ENCODE results near the gene TM2D1.
A peak's percentile ranks its signal among the peaks of the same experiment; 100 is the strongest.
"Not testable (repeated sequence)": the region's sequence is repeated elsewhere in the genome, so short reads cannot be mapped to it uniquely, and the experiment has no call there.

The TM2D1 gene

DNA sequence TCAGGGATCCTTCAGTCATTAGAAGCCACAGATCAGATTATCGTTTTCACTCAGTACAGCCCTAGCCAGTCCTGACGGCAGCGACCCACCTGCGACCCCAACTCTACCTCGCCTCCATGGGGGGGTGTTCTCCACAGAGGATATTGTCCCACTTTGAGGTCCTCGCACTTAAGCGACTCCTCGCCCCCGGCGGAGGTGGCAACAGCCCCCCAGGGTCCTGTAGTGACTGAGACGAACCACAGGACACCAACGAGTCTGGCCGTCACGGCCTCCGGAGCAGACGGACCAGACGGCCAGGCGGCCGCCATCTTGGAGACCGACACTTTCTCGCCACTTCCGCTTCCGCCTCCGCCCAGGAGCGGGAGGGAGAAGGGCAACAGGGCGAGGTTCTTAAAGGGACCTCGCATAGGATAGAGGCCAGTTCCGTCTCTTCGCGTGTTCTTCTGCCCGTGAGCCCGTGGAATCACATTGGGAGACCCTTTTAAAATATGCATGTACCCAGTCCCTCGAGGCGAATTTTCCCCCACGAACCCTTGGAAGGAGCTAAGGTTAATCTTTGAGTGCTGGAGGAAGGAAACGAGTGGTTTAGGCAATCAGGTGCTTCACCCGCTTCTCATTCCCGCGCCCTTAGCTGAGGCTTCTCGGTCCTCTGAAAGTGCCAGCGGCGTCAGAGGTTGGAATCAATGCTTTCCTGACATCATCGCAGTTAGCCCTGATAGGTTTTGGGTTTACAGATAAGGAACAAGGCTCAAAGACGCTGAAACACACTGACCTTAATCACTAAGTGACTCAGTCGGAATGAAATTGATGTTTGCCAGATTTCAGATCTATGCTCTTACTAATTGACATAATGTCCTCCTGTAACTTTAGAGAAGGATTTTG lies at the start of gene TM2D1:
TM2D1 (minus strand) TSS at position 329 of the 882 bp plus-strand sequence; CDS start at position 308, 21 bp downstream.
- DNase-seq (ENCODE audit: low read depth): peak; percentile 77

DNA sequence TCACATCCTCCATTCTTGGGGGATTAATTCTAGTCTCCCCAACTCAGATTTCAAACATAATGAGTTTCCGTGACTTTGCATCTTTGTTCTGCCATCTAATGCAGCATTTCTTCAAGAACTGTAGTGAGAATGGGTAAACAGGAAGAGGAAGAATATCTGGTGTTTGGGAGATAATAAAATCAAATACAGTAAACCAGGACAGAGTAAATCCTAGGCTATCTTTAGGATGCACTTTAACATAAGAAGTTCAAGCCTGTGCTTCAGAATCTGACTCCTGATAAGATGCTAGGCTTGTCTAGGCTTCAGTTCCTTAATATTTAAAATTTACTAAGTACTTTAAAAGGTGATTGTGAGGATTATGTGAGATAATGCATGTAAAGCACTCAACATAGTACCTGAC lies 45.2 kb upstream of the TM2D1 start:
- no peak for DNase-seq (ENCODE audit: low read depth)

DNA sequence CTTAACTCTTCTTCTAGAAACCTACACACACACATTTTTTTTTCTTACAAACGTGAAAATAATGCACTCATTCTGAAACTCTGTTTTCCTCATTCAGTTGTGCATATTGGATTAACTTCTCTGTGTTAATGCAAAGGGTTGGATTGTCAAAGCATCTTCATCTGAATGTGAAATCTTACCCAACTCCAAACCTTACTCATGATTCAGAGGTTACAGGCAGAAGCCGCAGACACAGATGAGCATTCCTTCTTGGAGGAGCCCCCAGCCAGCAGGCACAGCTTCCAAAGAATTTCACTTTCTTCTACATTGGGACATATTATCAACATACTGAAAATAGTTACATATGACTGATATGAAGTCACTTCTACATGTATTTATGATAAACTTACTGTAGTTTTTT lies 33.0 kb upstream of the TM2D1 start:
- DNase-seq (ENCODE audit: low read depth): no peak

DNA sequence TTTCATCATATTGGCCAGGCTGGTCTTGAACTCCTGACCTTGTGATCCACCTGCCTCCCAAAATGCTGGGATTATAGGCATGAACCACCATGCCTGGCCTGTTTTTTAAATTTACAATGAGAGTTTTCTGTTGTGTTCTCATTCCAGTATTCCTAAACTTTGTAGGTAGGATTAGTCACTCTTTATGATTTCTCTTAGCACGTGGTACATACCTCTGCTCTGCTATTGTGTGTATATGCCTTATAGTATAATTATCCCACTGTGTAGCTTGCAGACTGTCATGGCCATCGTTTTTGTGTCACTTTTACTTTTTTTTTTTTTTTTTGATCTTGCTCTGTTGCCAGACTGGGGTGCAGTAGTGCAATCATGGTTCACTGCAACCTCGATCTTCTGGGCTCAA lies 31.8 kb upstream of the TM2D1 start:
- DNase-seq (ENCODE audit: low read depth): no peak

DNA sequence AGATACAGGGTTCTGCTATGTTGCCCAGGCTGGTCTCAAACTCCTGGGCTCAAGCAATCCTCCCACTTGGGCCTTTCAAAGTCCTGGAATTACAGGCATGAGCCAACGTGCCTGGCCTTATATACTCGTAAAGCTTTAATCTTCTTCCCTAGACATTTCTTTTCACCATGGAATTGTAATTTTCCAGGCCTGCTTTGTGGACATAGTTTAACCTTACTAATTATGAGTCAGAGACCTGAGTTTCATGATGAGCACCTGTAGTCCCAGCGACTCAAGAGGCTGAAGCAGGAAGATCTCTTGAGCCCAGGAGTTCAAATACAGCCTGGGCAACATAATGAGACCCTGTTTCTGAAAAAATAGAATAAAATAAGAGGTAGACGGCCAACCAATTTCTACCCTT lies 29.6 kb upstream of the TM2D1 start:
- DNase-seq (ENCODE audit: low read depth): no peak

DNA sequence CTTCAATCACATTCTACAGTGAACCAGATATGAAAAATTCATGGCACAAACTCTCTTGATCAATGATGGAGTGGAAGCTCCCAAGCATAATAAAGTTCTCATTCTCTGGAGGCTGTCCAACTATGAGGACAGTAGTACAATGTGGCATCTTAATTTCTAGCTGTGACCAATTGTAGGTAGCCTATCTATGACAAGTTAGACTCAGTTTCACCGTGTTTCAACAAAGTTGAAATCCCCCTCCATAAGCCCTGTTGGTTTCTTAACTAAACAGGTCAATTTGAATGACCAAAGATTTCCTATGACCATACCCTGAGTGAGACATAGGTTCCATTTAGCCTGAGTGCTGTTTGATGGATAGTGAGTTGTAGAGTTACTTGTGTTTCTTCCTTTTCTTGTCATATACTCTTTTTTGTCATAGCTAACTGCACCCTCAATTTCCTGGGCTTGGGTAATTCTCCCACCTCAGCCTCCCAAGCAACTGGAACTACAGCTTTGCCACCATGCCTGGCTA lies 29.1 kb upstream of the TM2D1 start:
- no peak for DNase-seq (ENCODE audit: low read depth)

DNA sequence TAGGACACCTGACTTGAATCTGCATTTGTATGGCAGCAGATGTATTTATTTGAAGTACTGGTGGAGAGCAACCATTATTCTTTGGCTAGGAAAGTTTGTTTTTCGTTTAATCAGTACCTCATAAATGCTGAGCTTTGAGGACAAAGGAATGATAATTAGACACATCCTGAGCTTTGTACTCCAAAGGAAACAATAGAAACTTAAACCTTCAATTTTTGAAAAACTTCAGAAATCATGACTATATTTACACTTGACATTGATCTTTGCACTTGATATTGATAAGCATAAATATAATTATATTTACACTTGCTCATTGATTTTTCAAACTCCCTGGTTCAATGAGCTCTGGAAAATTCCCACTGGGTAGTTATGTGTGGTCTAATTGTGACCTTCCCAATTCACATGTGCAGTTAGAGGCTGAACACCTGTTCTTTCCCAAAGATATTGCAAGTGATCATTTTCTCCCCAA lies 28.0 kb upstream of the TM2D1 start:
- DNase-seq (ENCODE audit: low read depth): no peak

DNA sequence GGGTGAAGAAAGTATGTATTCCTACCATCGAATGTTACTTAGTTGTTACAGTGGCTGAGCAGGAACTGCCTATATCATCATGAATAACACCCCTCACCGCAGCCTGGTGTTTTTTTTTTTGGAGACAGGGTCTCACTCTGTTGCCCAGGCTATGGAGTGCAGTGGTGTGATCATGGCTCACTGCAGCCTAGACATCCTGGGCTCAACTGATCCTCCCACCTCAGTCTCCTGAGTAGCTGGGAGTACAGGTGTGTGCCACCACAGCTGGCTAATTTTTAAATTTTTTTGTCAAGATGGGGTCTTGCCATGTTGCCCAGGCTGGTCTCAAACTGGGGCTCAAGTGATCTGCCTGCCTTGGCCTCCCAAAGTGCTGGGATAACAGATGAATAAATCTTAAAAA lies 24.6 kb upstream of the TM2D1 start:
- no peak for DNase-seq (ENCODE audit: low read depth)

DNA sequence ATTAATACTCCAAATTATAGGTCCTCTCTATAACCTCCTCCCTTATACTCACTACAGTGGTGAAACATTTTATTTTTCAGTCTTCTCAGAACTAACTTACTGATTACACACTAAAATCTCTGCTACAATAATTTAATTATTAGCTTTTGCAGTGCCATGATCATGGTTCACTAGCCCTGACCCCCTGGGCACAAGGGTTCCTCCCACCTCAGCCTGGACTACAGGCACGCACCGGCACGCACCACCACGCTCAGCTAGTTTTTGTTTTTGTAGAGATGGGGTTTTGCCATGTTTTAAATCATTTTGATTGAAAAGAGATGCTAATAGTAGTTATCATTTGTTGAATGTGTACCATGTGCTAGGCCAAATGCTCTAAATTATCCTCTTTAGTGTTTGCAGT lies 23.6 kb upstream of the TM2D1 start:
- no peak for DNase-seq (ENCODE audit: low read depth)

DNA sequence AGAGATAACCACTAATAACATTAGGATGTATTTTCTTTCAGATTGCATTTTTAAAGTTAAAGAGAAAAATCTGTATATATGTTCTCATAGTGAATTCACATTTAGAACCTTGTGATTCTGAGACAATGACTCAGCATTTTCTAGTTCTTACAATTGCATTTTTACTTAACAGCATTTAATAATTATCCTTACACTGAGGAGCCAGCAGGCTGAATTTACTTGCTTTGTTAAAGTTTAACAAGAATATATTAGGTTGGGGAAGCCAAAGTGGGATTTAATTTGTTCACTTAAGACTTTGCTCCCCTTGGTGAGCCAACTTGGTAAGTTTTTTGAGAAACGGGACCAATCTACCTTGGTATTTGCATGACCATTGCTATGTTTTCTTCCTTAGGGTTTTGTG lies 21.9 kb upstream of the TM2D1 start:
- DNase-seq (ENCODE audit: low read depth): no peak

DNA sequence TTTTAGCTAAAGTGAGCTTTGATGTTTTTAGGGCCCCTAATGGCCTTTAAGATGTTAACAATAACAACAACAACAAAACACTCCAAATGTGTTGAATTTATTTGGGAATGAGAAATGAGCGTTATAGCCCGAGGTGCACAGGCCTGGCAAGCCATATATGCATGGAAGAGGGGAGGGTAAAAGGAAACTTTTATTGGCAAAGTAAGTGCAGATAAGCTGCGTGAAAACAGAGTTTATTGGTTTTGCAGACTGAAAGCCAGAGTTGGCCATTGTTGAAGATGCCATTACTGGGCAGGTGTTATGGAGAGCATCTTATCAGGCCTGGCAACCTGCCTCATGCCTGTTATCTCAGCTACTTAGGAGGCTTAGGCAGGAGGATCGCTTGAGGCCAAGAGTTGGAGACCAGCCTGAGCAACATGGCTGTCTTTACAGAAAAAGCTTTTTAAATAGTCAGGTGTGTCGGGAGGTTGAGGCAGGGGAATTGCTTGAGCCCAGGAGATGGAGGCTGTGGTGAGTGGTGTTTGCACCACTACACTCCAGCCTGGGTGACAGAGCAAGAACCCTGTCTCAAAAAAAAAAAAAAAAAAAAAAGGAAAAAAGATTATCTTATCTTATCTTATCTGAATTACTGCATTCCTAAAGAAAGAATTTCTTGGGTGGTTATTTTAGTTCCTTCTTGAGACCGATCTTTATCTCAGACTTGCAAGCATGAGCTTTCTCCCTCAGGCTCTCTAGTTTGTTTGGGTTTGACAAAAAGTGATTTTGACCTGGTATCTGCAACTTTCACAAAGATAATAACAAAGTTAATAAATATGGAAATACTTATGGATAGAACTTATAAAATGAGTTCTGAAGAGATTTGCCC lies 19.0 kb upstream of the TM2D1 start:
- no peak for DNase-seq (ENCODE audit: low read depth)

DNA sequence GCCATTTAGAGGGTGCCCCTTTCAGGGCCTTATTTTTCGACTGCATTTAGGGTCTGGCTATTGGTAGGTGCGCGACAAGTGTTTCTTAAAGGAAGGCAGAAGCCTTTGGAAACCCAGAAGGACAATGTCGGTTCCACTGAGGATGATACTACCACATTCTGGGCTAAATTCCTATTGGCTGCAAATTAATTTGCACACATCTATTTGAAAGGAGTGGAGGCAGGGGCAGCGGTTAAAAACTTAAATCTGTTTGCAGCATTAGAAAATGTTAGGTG lies 18.4 kb upstream of the TM2D1 start:
- DNase-seq (ENCODE audit: low read depth): no peak

DNA sequence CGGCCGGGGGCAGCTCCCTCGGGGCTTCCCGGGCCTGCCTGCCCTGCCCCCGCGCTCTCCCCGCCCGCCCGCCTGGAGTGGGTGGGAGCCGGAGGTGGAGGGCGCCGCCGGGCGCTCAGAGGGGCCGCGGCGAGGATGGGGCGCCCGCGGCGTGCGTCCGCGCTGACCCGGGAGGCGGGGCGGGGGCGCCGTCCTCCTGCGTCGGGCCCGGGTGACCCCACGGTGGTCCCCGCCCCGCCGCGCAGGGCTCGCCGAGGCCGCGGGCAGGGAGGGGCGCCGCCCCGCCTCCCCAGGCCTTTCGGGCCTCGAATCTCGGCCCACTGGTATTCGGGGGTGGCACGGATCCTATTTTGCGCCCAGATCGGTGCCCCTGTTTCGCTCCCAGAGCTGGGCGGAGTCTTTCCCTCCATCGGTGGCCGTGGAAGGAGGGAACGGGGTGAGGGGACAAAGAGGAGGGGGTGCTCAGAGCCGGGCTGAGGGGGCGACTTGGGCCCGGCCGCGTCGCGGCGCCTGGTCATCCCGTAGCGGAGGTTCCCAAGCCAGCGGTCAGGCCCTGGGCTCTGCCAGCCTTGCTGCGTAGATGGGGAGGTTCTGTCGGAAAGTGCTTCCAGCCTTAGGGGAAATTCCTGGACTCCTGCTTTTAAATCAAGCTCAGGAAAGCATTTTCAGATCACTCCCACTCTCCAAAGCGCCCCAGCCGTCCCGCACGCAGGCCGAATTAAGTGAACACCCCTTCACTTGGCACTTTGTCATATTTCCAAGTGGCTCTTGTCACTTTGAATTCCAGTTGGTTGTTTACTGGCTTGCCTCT lies 17.9 kb upstream of the TM2D1 start:
- peak; percentile 9 for DNase-seq (ENCODE audit: low read depth)

DNA sequence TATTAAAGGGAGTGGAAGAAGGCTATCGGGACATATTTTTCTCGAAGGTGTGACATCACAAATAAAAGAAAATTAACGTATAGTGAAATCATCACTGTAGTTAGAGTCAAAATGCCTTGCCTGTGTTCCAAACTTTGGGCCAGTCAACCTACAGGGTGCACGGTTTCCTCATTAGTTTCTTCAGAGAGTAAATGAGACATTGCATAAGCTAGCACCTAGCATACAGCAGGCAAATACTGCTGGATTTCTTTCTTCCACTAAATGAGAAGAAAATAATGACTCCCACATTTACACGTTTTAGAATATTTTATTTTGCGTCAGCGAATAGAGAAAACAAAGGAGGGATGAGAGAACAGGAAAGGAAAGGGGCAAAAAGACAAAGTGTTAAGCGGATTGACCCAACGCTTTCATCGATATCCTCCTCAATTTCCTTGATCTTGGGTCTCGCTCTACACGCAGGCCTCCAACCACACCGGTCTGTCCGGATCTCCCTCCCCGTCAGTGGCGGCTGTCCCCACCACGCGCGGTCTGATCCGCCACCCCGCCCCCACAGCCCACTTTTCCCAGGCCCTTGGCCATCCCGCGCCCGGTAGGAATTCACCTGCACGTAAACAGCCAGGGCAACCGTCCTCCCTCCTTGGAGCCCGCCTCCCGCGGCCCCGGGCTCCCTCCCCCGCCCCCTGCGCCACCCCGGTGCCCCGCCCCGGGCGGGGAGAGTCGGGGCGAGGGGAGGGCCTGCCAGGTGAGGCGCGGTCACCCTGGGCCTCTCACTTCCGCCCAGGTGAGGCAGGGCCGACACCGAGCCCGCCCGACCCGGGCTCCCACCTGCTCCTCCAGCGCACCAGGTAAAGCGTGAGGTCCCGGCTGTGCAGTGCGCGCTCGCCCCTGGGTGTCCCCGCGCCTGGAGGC lies 17.0 kb upstream of the TM2D1 start, which contains the start of gene PATJ:
PATJ (plus strand) TSS at position 770 of the 909 bp plus-strand sequence. CDS start 20,413 bp downstream, outside the sequence.
- DNase-seq (ENCODE audit: low read depth): peak; percentile 33

DNA sequence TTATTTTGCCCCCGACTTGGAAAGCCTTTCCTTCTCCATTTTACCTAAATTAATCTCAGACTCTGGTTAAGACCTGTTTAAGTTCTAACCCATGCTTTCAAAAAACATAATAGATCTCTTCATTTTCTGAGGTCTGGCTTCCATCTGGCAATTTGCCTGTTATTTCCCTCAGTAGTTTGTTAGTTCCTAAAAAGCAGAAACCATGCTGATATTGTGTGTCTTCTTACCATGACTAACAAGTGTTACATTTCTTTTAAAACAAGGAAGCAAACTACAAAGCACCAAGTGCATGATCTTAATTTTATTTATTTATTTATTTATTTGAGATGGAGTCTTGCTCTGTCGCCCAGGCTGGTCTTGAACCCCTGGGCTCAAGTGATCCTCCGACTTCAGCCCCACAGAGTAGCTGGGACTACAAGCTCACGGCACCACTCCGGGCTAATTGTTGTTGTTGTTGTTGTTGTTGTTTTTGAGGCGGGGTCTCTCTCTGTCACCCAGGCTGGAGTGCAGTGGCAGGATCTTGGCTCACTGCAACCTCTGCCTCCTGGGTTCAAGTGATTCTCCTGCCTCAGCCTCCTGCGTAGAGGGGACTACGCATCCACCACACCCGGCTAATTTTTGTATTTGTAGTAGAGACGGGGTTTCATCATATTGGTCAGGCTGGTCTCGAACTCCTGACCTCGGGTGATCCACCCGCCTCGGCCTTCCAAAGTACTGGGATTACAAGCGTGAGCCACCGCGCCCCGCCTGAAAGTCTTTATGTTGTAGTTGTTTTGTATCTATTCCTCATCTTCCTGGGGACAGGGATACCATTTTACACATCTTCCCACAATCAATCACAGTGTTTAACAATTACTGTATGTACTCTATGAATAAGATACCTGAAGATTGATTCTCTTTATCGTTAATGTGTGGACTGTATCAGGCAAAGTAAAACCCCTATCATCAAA lies 16.1 kb upstream of the TM2D1 start:
- no peak for DNase-seq (ENCODE audit: low read depth)

DNA sequence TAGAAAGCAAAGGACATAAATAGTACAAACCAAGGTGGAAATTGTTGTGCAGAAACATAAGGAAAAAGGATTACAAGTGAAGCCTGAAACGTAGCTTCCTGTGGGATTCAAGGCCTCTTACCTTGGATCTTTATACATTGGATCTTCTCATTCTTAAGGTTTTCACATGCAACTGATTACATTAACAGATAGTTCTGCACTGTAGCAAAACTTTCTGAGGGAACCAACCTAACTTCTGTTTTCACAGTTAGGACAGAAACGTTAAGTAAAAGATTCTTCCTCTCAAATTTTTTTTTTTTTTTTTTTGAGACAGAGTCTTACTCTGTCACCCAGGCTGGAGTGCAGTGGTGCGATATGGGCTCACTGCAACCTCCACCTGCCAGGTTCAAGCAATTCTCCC lies 7.8 kb upstream of the TM2D1 start:
- DNase-seq (ENCODE audit: low read depth): no peak

DNA sequence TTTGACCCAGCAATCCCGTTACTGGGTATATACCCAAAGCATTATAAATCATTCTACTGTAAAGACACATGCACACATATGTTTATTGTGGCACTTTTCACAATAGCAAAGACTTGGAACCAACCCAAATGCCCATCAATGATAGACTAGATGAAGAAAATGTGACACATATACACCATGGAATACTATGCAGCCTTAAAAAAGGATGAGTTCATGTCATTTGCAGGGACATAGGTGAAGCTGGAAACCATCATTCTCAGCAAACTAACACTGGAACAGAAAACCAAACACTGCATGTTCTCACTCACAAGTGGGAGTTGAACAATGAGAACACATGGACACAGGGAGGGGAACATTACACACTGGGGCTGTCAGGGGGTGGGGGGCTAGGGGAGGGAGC lies 5.7 kb upstream of the TM2D1 start:
- DNase-seq (ENCODE audit: low read depth): not testable (repeated sequence)

DNA sequence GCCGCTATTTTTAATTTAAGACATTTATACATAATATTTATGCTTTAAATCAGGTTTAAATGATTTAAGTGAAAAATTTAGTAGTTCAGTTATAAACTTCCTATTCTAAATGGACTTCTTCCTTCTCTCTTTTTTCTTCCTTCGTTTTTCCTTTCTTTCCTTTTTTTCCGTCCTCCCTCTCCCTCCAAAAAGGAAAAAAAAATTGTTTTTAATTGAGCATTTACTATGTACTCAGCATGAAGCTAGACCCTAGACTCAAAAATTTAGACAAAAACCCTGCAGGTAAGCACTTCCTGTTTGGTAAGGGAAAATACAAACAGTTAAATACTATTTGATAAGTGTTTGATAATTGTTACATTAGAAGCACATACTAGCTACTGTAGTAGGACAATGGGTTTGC lies 2.6 kb upstream of the TM2D1 start:
- no peak for DNase-seq (ENCODE audit: low read depth)

DNA sequence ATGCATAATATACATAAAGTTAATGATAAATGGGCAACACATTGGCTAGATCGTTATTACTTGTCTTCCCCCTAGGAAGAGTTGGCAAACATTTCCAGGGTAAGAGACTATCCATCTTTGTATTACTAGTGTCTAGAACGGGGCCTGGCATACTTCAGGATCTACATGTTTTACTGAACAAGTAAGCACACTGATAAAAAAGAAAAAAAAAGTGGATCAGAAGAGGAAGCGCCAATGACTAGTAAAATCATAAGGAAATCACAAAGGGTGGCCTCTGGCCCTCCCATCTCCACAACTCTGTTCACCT lies 482 bp downstream of the TM2D1 start:
- DNase-seq (ENCODE audit: low read depth): no peak

All from stimulated activated CD8-positive, alpha-beta memory T cell treated with anti-CD3 and anti-CD28 coated beads, Interleukin-4, amount 100 ng/mL, for 24 hours (primary cell).